Activated T-helper 2 cell treated with anti-CD3 and anti-CD28 coated beads, Interferon-gamma antibody, Interleukin-2, Interleukin-4, amounts not matched to agents 10 μg/mL and 5 μg/mL and 100 μg/mL, durations not matched to agents 14 hours and 24 hours and 36 hours (primary cell): ENCODE measurements around the gene MAN2C1. TPM values are rescaled to one million over a fixed set of nuclear protein-coding genes. Genes with fewer than 3 reads are reported as not detected.
"Not testable (repeated sequence)": the region's sequence is repeated elsewhere in the genome, so short reads cannot be mapped to it uniquely, and the experiment has no call there.

Experiments used
- DNase-seq: peaks from one replicate; pipeline ENCODE4 v3.0.0; 2021; ENCODE audit warnings: low spot score
- H3K27ac Mint-ChIP-seq: one replicate; pipeline ENCODE4 v1.8.0; 2021; ENCODE audit warnings: mixed read lengths
- H3K27me3 Mint-ChIP-seq: one replicate; pipeline ENCODE4 v1.8.0; 2021; ENCODE audit warnings: low read depth, mixed read lengths
- H3K36me3 Mint-ChIP-seq: one replicate; pipeline ENCODE4 v1.8.0; 2021; ENCODE audit warnings: low read depth, mixed read lengths
- H3K4me1 Mint-ChIP-seq: one replicate; pipeline ENCODE4 v1.8.0; 2021; ENCODE audit warnings: low read depth, mixed read lengths
- H3K4me3 Mint-ChIP-seq: one replicate; pipeline ENCODE4 v1.8.0; 2021; ENCODE audit warnings: low read depth, mild to moderate bottlenecking, moderate library complexity, mixed read lengths
- H3K9me3 Mint-ChIP-seq: one replicate; pipeline ENCODE4 v1.8.0; 2021; ENCODE audit warnings: mixed read lengths
- intact Hi-C: fragments of 100-400 bp; cut with micrococcal nuclease; formaldehyde crosslinking; loops from one replicate; pipeline ENCODE4 v1.15.1; 2023
- total RNA-seq: library from RNA; stranded (reverse); gene quantifications from 2 replicates; pipeline ENCODE4 v1.2.3, GENCODE V29; 2022

MAN2C1 gene
- total RNA-seq, 1 donor from 2014 or later: 240 TPM

GRCh38 chr15:75348562-75349350 lies 19.7 kb downstream of the MAN2C1 start:
- DNase-seq: no peak
- Mint-ChIP-seq H3K36me3 (peaks cover 33% of the 10 kb centered on the region), H3K27ac (no peak overlapping the region), H3K4me3 (no peak overlapping the region), H3K27me3 (peaks cover 14% of the 10 kb centered on the region), H3K4me1 (peaks cover 19% of the 10 kb centered on the region), H3K9me3 (peaks cover 10% of the 10 kb centered on the region)
- intact Hi-C loops: no loop called here

- Mint-ChIP-seq H3K27me3 (peaks cover 14% of the 10 kb centered on the region), H3K36me3 (peaks cover 33% of the 10 kb centered on the region), H3K9me3 (peaks cover 10% of the 10 kb centered on the region), H3K4me1 (peaks cover 19% of the 10 kb centered on the region), H3K27ac (no peak overlapping the region), H3K4me3 (no peak overlapping the region)
- no peak for DNase-seq
- intact Hi-C loops: no loop called here
These were observed 20.3 kb downstream of the MAN2C1 start for GRCh38 chr15:75348034-75348561.

GRCh38 chr15:75347222-75348033 lies 21.0 kb downstream of the MAN2C1 start:
- Mint-ChIP-seq H3K9me3 (peaks cover 10% of the 10 kb centered on the region), H3K27ac (no peak overlapping the region), H3K27me3 (peaks cover 14% of the 10 kb centered on the region), H3K36me3 (peaks cover 33% of the 10 kb centered on the region), H3K4me1 (peaks cover 19% of the 10 kb centered on the region), H3K4me3 (peak overlapping the region; percentile 71)
- no peak for DNase-seq
- intact Hi-C loops: no loop called here

GRCh38 chr15:75346796-75347221 lies 21.6 kb downstream of the MAN2C1 start, which contains the start of gene NEIL1:
NEIL1 (plus strand) TSS chr15:75347039; CDS start chr15:75348906, 1,867 bp downstream.
- intact Hi-C loops: no loop called here
- no peak within 1 kb of the TSS for H3K27ac Mint-ChIP-seq
- DNase-seq: no peak

GRCh38 chr15:75343953-75344352 lies 24.5 kb downstream of the MAN2C1 start:
- H3K9me3 Mint-ChIP-seq, DNase-seq, intact Hi-C loops, H3K4me1 Mint-ChIP-seq, H3K4me3 Mint-ChIP-seq, H3K27ac Mint-ChIP-seq: not testable (repeated sequence)
- Mint-ChIP-seq H3K27me3 (peaks cover 14% of the 10 kb centered on the region), H3K36me3 (peaks cover 10% of the 10 kb centered on the region)

More at GRCh38 chr15:75346796-75347221, 21.6 kb downstream of the MAN2C1 start, which contains the start of gene NEIL1:
- peaks cover 14% of the 10 kb centered on the region for H3K27me3 Mint-ChIP-seq
- H3K9me3 Mint-ChIP-seq: peaks cover 10% of the 10 kb centered on the region
- peak within 1 kb of the TSS; percentile 71 for H3K4me3 Mint-ChIP-seq
- peaks cover 28% of the 10 kb centered on the region for H3K36me3 Mint-ChIP-seq
- peaks cover 19% of the 10 kb centered on the region for H3K4me1 Mint-ChIP-seq

- no peak overlapping the region for H3K27ac Mint-ChIP-seq
- H3K9me3 Mint-ChIP-seq: no peaks in the 10 kb centered on the region
- H3K4me1 Mint-ChIP-seq: peaks cover 5% of the 10 kb centered on the region
- intact Hi-C loops: no loop called here
- peaks cover 8% of the 10 kb centered on the region for H3K36me3 Mint-ChIP-seq
- no peak overlapping the region for H3K4me3 Mint-ChIP-seq
- no peak for DNase-seq
- peaks cover 10% of the 10 kb centered on the region for H3K27me3 Mint-ChIP-seq
These were observed 26.2 kb downstream of the MAN2C1 start for GRCh38 chr15:75342221-75342620.

GRCh38 chr15:75339531-75340240 lies 28.7 kb downstream of the MAN2C1 start:
- Mint-ChIP-seq H3K4me1 (peaks cover 10% of the 10 kb centered on the region), H3K27me3 (no peaks in the 10 kb centered on the region), H3K4me3 (no peak overlapping the region), H3K9me3 (no peaks in the 10 kb centered on the region), H3K27ac (no peak overlapping the region), H3K36me3 (peaks cover 5% of the 10 kb centered on the region)
- no peak for DNase-seq
- intact Hi-C loops: no loop called here

- Mint-ChIP-seq H3K9me3 (no peaks in the 10 kb centered on the region), H3K36me3 (peaks cover 5% of the 10 kb centered on the region), H3K4me3 (no peak overlapping the region), H3K4me1 (peaks cover 10% of the 10 kb centered on the region), H3K27ac (no peak overlapping the region), H3K27me3 (no peaks in the 10 kb centered on the region)
- intact Hi-C loops: no loop called here
- no peak for DNase-seq
These were observed 29.7 kb downstream of the MAN2C1 start for GRCh38 chr15:75338661-75339240.

GRCh38 chr15:75335705-75336355 lies 32.6 kb downstream of the MAN2C1 start, which contains the start of gene COMMD4:
COMMD4 (plus strand) TSS chr15:75336063; CDS start chr15:75336090, 27 bp downstream.
- H3K27me3 Mint-ChIP-seq: no peaks in the 10 kb centered on the region
- no peaks in the 10 kb centered on the region for H3K9me3 Mint-ChIP-seq
- intact Hi-C loops: no loop called here
- H3K36me3 Mint-ChIP-seq: peaks cover 5% of the 10 kb centered on the region
- peak within 1 kb of the TSS; percentile 97 for H3K4me3 Mint-ChIP-seq
- H3K4me1 Mint-ChIP-seq: peaks cover 10% of the 10 kb centered on the region
- peak; percentile 80 for DNase-seq
- peak within 1 kb of the TSS; percentile 94 for H3K27ac Mint-ChIP-seq

GRCh38 chr15:75335313-75335704 lies 33.1 kb downstream of the MAN2C1 start:
- peak overlapping the region; percentile 97 for H3K4me3 Mint-ChIP-seq
- peaks cover 5% of the 10 kb centered on the region for H3K36me3 Mint-ChIP-seq
- no peak for DNase-seq
- H3K4me1 Mint-ChIP-seq: peaks cover 10% of the 10 kb centered on the region
- H3K9me3 Mint-ChIP-seq: no peaks in the 10 kb centered on the region
- intact Hi-C loops: no loop called here
- no peak overlapping the region for H3K27ac Mint-ChIP-seq
- no peaks in the 10 kb centered on the region for H3K27me3 Mint-ChIP-seq

GRCh38 chr15:75333654-75334419 lies 34.6 kb downstream of the MAN2C1 start:
- H3K27me3 Mint-ChIP-seq, H3K9me3 Mint-ChIP-seq, DNase-seq, H3K36me3 Mint-ChIP-seq, H3K4me3 Mint-ChIP-seq, H3K4me1 Mint-ChIP-seq, intact Hi-C loops, H3K27ac Mint-ChIP-seq: not testable (repeated sequence)
